GM18526 (cell line): ENCODE data around the gene MAPK1IP1L.

Source experiments
- POLR2A ChIP-seq: IDR thresholded peaks from 3 replicates; pipeline ENCODE4 v1.6.1; 2011; ENCODE audit not compliant: insufficient read length; ENCODE audit errors: extremely low read depth

MAPK1IP1L gene

GRCh38 chr14:55103971-55104954 lies 52.8 kb downstream of the MAPK1IP1L start:
- TF ChIP-seq POLR2A: no peak

- no peak for TF ChIP-seq POLR2A
Measured at GRCh38 chr14:55105991-55106390, 54.5 kb downstream of the MAPK1IP1L start.

GRCh38 chr14:55107766-55108554 lies 56.5 kb downstream of the MAPK1IP1L start:
- TF ChIP-seq POLR2A: no peak

- no peak for TF ChIP-seq POLR2A
Measured at GRCh38 chr14:55109836-55110235, 58.4 kb downstream of the MAPK1IP1L start.

- no peak for TF ChIP-seq POLR2A
Measured at GRCh38 chr14:55111122-55111708, 59.8 kb downstream of the MAPK1IP1L start.

GRCh38 chr14:55114720-55115119 lies 63.3 kb downstream of the MAPK1IP1L start:
- no peak for TF ChIP-seq POLR2A

- no peak for TF ChIP-seq POLR2A
Measured at GRCh38 chr14:55115460-55115859, 64.0 kb downstream of the MAPK1IP1L start.

GRCh38 chr14:55115861-55116245 lies 64.4 kb downstream of the MAPK1IP1L start:
- no peak for TF ChIP-seq POLR2A

- no peak for TF ChIP-seq POLR2A
Measured at GRCh38 chr14:55116246-55117030, 65.0 kb downstream of the MAPK1IP1L start.

- no peak for TF ChIP-seq POLR2A
Measured at GRCh38 chr14:55117803-55118441, 66.5 kb downstream of the MAPK1IP1L start.

- no peak for TF ChIP-seq POLR2A
Measured at GRCh38 chr14:55118761-55119160, 67.3 kb downstream of the MAPK1IP1L start.
